Mesendoderm (in vitro differentiated cells): ENCODE results near the gene STAT5A.

Experiments used
- DNase-seq: peaks from one replicate; pipeline ENCODE4 v3.0.0; 2013
- H2AK5ac ChIP-seq: 2 replicates; pipeline ENCODE4 v1.6.1; 2013; ENCODE audit warnings: low read length, inconsistent platforms
- H2BK120ac ChIP-seq: 2 replicates; pipeline ENCODE4 v1.6.1; 2013; ENCODE audit warnings: low read depth, mild to moderate bottlenecking, low read length, moderate library complexity, mixed read lengths
- H2BK15ac ChIP-seq: replicated peaks from 2 replicates; pipeline ENCODE4 v1.6.1; 2013; ENCODE audit warnings: low read depth, mild to moderate bottlenecking, moderate library complexity
- H2BK5ac ChIP-seq: 2 replicates; pipeline ENCODE4 v1.6.1; 2013; ENCODE audit warnings: low read length, inconsistent platforms
- H3K18ac ChIP-seq: 2 replicates; pipeline ENCODE4 v1.6.1; 2013; ENCODE audit warnings: mild to moderate bottlenecking, low read length, mixed read lengths
- H3K23ac ChIP-seq: one replicate; pipeline ENCODE4 v1.6.1; 2013; ENCODE audit warnings: low read length
- H3K27ac ChIP-seq: 2 replicates; pipeline ENCODE4 v1.5.1; 2013; ENCODE audit warnings: low read depth, mild to moderate bottlenecking, inconsistent platforms, low read length, moderate library complexity
- H3K27me3 ChIP-seq: 2 replicates; pipeline ENCODE4 v1.6.1; 2013; ENCODE audit warnings: low read length, control low read depth, mild to moderate bottlenecking, inconsistent platforms; ENCODE audit not compliant: insufficient read depth, poor library complexity
- H3K36me3 ChIP-seq: 2 replicates; pipeline ENCODE4 v1.6.1; 2013; ENCODE audit warnings: low read length, inconsistent platforms; ENCODE audit not compliant: control insufficient read depth, insufficient read depth
- H3K4ac ChIP-seq: one replicate; pipeline ENCODE4 v1.6.1; 2013; ENCODE audit warnings: low read depth, mild to moderate bottlenecking, low read length, moderate library complexity
- H3K4me1 ChIP-seq: 2 replicates; pipeline ENCODE4 v1.6.1; 2013; ENCODE audit warnings: low read depth, low read length, inconsistent platforms; ENCODE audit not compliant: control insufficient read depth
- H3K4me2 ChIP-seq: 2 replicates; pipeline ENCODE4 v1.6.1; 2013; ENCODE audit warnings: low read length
- H3K4me3 ChIP-seq: 2 replicates; pipeline ENCODE4 v1.5.1; 2013; ENCODE audit warnings: mild to moderate bottlenecking, low read length
- H3K56ac ChIP-seq: one replicate; pipeline ENCODE4 v1.6.1; 2013; ENCODE audit warnings: low read length
- H3K79me1 ChIP-seq: 2 replicates; pipeline ENCODE4 v1.6.1; 2013; ENCODE audit warnings: low read length, inconsistent platforms
- H3K79me2 ChIP-seq: 2 replicates; pipeline ENCODE4 v1.6.1; 2013; ENCODE audit warnings: mild to moderate bottlenecking, low read length; ENCODE audit not compliant: control insufficient read depth, insufficient read depth
- H3K9ac ChIP-seq: 2 replicates; pipeline ENCODE4 v1.6.1; 2013; ENCODE audit warnings: low read length, inconsistent platforms
- H4K5ac ChIP-seq: one replicate; pipeline ENCODE4 v1.6.1; 2013; ENCODE audit warnings: low read length
- H4K8ac ChIP-seq: one replicate; pipeline ENCODE4 v1.6.1; 2013; ENCODE audit warnings: low read depth, mild to moderate bottlenecking, control low read depth, low read length, moderate library complexity
- WGBS: extraction: QIAGEN DNeasy Blood & Tissue Kit; methylation state at CpG from one replicate; pipeline ENCODE4 v1.1.7; 2013; ENCODE audit warnings: low lambda C conversion rate, missing lambda C conversion rate; ENCODE audit not compliant: insufficient coverage; ENCODE audit errors: extremely low coverage; 5-methylcytosine and 5-hydroxymethylcytosine counted together

STAT5A gene

DNA sequence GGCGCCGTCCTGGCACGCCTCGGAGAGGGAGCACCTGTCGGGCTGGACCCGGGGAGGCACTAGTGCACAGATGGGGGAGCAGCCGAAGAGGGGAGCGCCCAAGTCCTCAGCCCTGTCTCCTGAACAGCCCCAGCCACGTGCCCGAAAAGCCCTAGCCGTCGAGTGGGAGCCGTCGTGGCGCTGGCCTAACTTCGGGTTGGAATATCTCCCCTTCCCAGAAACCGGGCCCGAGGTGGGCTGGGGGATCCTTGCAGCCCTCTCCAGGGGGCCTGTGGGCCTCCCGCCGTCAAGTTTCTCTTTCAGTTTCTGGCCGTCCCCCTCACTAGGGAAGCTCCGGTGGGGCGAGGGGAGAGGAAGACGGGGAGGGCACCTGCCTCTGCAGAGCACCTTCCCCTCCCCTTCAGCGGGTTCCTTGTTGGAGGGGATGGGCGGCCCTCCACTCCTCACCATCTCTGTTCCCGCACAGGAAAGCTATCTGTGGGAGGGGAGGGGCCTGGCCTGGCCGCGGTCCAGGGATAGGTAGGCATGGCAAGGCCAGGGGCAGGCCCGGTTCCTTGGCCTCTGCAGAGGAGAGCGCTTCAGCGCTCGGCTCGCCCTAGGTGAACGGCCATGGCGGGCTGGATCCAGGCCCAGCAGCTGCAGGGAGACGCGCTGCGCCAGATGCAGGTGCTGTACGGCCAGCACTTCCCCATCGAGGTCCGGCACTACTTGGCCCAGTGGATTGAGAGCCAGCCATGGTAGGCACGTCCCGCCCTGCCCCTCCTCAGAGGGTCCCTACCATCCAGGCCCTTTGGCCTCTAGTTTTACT lies 709 bp downstream of the STAT5A start:
- Histone ChIP-seq H2BK15ac (no peak overlapping the region), H2AK5ac (no peak overlapping the region), H2BK120ac (no peak overlapping the region), H3K23ac (peak overlapping the region; percentile 89), H2BK5ac (no peak overlapping the region), H3K36me3 (no peaks in the 10 kb centered on the region), H3K4ac (no peak overlapping the region), H3K18ac (no peak overlapping the region), H3K4me2 (peak overlapping the region; percentile 36), H3K27me3 (peaks cover 3% of the 10 kb centered on the region), H3K4me1 (no peaks in the 10 kb centered on the region), H3K79me2 (no peaks in the 10 kb centered on the region), H4K5ac (no peak overlapping the region), H3K79me1 (no peaks in the 10 kb centered on the region), H3K4me3 (no peak overlapping the region), H3K9ac (no peak overlapping the region), H4K8ac (no peak overlapping the region), H3K56ac (peak overlapping the region; percentile 78), H3K27ac (no peak overlapping the region)
- DNase-seq: no peak
- no CpG with 5 or more reads among the region's 44 CpGs for WGBS

DNA sequence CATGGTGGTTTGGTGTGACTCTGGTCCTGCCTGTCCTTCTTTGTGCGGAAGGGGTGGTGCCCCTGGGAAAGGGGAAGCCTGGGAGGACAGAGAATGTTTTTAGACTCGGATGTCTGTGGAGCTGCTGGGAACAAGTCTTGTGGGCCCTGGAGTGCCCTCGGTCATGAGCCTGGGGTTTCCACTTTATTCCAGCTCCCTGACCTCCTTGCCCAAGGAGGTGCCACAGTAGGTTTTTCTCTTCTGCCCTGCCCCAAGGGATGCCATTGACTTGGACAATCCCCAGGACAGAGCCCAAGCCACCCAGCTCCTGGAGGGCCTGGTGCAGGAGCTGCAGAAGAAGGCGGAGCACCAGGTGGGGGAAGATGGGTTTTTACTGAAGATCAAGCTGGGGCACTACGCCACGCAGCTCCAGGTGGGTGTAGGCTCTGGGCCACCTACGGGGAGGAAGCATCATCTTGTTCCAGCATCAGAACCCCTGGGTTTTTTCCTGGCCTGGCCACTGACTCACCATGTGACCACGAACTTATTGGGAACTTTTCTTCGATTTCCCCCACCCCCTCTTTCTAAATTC lies 1.4 kb downstream of the STAT5A start:
- DNase-seq: no peak
- no peaks in the 10 kb centered on the region for H3K4me1 ChIP-seq
- no peak overlapping the region for H3K56ac ChIP-seq
- H3K36me3 ChIP-seq: no peaks in the 10 kb centered on the region
- no peak overlapping the region for H4K5ac ChIP-seq
- peaks cover 3% of the 10 kb centered on the region for H3K27me3 ChIP-seq
- H3K4me3 ChIP-seq: no peak overlapping the region
- no peak overlapping the region for H2AK5ac ChIP-seq
- H3K18ac ChIP-seq: no peak overlapping the region
- H3K27ac ChIP-seq: no peak overlapping the region
- no peak overlapping the region for H2BK15ac ChIP-seq
- H3K4me2 ChIP-seq: no peak overlapping the region
- H3K79me2 ChIP-seq: no peaks in the 10 kb centered on the region
- H3K9ac ChIP-seq: no peak overlapping the region
- H3K79me1 ChIP-seq: no peaks in the 10 kb centered on the region
- no peak overlapping the region for H3K23ac ChIP-seq
- no peak overlapping the region for H4K8ac ChIP-seq
- no peak overlapping the region for H2BK120ac ChIP-seq
- no CpG with 5 or more reads among the region's 9 CpGs for WGBS
- H2BK5ac ChIP-seq: no peak overlapping the region
- no peak overlapping the region for H3K4ac ChIP-seq

DNA sequence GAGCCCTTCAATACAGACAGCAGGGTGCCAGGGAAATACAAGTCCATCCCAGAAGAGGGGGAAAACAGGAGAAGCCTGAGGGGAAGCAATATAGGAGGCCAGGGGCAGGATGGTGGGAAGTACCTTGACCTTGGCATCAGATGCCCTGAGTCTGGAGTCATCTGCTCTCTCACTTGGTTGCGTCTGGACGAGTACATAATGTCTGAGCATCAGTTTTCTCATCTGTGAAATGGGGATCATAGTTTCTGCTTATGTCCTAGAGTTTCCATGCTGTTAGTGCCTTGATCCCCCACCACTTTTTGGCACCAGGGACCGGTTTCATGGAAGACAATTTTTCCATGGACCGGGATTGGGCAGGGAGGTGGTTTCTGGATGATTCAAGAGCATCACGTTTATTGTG lies 2.3 kb downstream of the STAT5A start:
- no peaks in the 10 kb centered on the region for H3K36me3 ChIP-seq
- no peak overlapping the region for H4K8ac ChIP-seq
- H3K4me3 ChIP-seq: no peak overlapping the region
- H2BK120ac ChIP-seq: no peak overlapping the region
- H3K79me2 ChIP-seq: no peaks in the 10 kb centered on the region
- no peak overlapping the region for H3K4ac ChIP-seq
- H3K27me3 ChIP-seq: peaks cover 3% of the 10 kb centered on the region
- DNase-seq: no peak
- no peak overlapping the region for H2BK5ac ChIP-seq
- H3K18ac ChIP-seq: no peak overlapping the region
- no peak overlapping the region for H3K23ac ChIP-seq
- H3K4me2 ChIP-seq: no peak overlapping the region
- H3K9ac ChIP-seq: no peak overlapping the region
- H3K79me1 ChIP-seq: no peaks in the 10 kb centered on the region
- H3K4me1 ChIP-seq: no peaks in the 10 kb centered on the region
- H3K56ac ChIP-seq: no peak overlapping the region
- H4K5ac ChIP-seq: no peak overlapping the region
- no CpG with 5 or more reads among the region's 5 CpGs for WGBS
- H2AK5ac ChIP-seq: no peak overlapping the region
- H3K27ac ChIP-seq: no peak overlapping the region
- H2BK15ac ChIP-seq: no peak overlapping the region

DNA sequence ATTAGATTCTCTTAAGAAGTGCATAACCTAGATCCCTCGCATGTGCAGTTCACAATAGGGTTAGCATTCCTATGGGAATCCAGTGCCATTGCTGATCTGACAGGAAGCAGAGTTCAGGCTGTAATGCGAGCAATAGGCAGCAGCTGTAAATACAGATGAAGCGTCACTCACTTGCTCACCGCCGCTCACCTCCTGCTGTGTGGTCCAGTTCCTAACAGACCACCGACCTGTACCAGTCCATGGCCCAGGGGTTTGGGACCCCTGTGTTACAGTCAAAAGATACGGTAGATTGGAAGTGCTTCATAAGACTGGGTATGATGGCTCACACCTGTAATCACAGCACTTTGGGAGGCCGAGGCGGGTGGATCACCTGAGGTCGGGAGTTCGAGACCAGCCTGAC lies 2.8 kb downstream of the STAT5A start:
- Histone ChIP-seq H3K4me3 (no peak overlapping the region), H2BK15ac (no peak overlapping the region), H4K5ac (no peak overlapping the region), H3K18ac (no peak overlapping the region), H3K23ac (no peak overlapping the region), H2BK5ac (no peak overlapping the region), H3K56ac (no peak overlapping the region), H2AK5ac (no peak overlapping the region), H3K79me2 (no peaks in the 10 kb centered on the region), H2BK120ac (no peak overlapping the region), H3K79me1 (no peaks in the 10 kb centered on the region), H3K36me3 (no peaks in the 10 kb centered on the region), H3K4me1 (no peaks in the 10 kb centered on the region), H4K8ac (no peak overlapping the region), H3K27ac (no peak overlapping the region), H3K9ac (no peak overlapping the region), H3K4ac (no peak overlapping the region), H3K27me3 (peaks cover 3% of the 10 kb centered on the region), H3K4me2 (no peak overlapping the region)
- WGBS: no CpG with 5 or more reads among the region's 11 CpGs
- no peak for DNase-seq

DNA sequence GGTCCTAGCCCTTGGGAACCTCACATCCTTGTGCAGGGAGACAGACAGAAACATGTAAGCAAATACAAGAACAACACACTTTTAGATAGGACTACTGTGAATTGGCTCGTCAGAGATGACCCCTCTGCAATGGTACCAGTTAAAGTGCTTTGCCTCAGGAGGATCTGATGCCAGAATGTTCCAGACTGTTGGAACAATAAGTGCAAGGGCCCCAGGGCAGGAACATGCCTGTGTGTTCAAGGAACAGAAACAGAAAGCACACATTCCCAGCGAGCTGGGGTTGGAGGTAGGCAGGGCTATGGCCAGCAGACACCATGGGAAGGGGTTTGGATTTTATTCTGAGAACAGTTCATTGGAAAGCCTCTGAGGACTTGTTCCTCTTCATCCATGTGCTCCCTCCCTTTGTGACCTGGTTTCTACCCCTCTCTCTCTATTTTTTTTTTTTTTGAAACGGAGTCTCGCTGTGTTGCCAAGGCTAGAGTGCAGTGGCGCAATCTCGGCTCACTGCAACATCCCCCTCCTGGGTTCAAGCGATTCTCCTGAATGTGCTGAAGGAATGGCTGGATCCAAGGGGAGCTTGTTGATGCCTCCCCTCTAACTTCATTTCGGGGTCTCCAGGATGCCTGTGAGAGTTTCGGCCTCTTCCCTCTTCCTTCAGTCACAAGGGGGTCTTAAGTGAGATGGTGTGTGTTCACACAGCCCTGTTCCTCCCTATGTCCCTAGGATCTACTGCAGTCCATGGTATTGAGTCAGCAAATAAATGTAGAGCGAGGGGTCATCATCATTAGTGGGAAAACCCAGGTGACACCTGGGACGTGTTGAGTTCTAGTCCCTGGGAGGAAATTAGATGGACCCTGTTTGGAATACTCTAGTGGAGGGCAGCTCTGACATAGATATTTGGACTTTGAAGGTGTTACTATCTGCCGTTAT lies 6.4 kb downstream of the STAT5A start:
- H3K27ac ChIP-seq: no peak overlapping the region
- no peak overlapping the region for H2BK120ac ChIP-seq
- H3K56ac ChIP-seq: no peak overlapping the region
- no peaks in the 10 kb centered on the region for H3K36me3 ChIP-seq
- H3K4me1 ChIP-seq: no peaks in the 10 kb centered on the region
- H2BK5ac ChIP-seq: no peak overlapping the region
- H3K4me3 ChIP-seq: no peak overlapping the region
- H3K9ac ChIP-seq: no peak overlapping the region
- WGBS: no CpG with 5 or more reads among the region's 12 CpGs
- H2AK5ac ChIP-seq: no peak overlapping the region
- no peak overlapping the region for H3K23ac ChIP-seq
- no peak overlapping the region for H3K4me2 ChIP-seq
- DNase-seq: no peak
- no peak overlapping the region for H4K5ac ChIP-seq
- no peak overlapping the region for H2BK15ac ChIP-seq
- H4K8ac ChIP-seq: no peak overlapping the region
- H3K4ac ChIP-seq: no peak overlapping the region
- H3K79me2 ChIP-seq: no peaks in the 10 kb centered on the region
- H3K79me1 ChIP-seq: no peaks in the 10 kb centered on the region
- no peaks in the 10 kb centered on the region for H3K27me3 ChIP-seq
- H3K18ac ChIP-seq: no peak overlapping the region
